Measurements from ENCODE around the gene CLASP1.

Gene CLASP1

DNA sequence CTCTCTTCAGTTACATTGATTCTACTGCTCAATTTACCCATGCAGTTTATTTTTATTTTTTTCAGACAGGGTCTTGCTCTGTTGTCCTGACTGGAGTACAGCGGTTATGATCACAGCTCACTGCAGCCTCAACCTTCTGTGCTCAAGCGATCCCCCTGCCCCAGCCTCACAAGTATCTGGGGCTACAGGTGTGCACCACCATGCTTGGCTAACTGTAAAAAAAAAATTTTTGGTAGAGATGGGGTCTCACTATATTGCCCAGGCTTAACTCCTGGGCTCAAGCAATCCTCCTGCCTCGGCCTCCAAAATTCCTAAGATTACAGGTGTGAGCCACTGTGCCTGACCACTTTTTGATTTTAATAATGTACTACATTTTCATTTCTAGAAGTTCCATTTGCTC is 212.3 kb downstream of the CLASP1 start:
- no peak for DNase-seq (ENCODE audit: low spot score)
- no peak overlapping the region for H3K4me3 ChIP-seq
- TF ChIP-seq, protein P1, sequence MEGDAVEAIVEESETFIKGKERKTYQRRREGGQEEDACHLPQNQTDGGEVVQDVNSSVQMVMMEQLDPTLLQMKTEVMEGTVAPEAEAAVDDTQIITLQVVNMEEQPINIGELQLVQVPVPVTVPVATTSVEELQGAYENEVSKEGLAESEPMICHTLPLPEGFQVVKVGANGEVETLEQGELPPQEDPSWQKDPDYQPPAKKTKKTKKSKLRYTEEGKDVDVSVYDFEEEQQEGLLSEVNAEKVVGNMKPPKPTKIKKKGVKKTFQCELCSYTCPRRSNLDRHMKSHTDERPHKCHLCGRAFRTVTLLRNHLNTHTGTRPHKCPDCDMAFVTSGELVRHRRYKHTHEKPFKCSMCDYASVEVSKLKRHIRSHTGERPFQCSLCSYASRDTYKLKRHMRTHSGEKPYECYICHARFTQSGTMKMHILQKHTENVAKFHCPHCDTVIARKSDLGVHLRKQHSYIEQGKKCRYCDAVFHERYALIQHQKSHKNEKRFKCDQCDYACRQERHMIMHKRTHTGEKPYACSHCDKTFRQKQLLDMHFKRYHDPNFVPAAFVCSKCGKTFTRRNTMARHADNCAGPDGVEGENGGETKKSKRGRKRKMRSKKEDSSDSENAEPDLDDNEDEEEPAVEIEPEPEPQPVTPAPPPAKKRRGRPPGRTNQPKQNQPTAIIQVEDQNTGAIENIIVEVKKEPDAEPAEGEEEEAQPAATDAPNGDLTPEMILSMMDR (IDR thresholded peaks at IDR 0.05): no peak
- no peak overlapping the region for H3K27ac ChIP-seq

DNA sequence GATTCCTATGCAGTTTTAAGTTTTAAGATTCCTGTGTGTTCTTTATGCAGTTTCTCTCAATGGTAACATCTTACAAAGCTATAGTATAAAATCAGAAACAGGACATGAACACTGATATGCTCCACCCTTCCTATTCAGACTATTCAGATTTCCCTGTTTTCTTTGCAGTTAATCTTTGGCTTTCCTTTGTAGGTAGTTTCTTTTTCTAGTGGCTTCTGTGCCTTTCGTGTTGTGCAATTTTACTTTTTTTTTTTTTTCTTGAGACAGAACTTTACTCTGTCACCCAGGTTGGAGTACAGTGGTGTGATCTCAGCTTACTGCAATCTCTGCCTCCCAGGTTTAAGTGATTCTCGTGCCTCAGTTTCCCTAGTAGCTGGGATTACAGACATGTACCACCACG is 213.5 kb downstream of the CLASP1 start:
- TF ChIP-seq, protein P1 (IDR thresholded peaks at IDR 0.05): no peak
- no peak overlapping the region for H3K4me3 ChIP-seq
- DNase-seq (ENCODE audit: low spot score): no peak
- H3K27ac ChIP-seq: no peak overlapping the region

DNA sequence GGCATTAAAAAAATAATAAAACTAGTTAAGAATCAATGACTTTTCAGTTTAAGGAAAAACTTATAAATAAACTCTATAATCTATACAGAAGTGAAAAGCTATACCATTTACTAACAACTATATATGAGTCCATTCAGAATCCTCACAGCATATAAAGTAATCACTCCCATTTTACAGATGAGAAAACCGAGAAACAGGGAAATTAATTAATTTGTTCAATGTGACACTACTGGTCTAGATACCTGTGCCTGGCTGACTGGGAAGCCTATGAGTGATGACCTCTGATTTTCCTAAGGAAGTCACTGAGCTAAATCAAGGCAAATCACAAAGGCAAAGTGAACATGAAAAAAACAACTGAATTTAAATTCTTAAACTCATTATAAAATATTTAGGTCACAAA is 218.0 kb downstream of the CLASP1 start:
- no peak for DNase-seq (ENCODE audit: low spot score)
- TF ChIP-seq, protein P1 (IDR thresholded peaks at IDR 0.05): no peak
- Histone ChIP-seq H3K4me3 (no peak overlapping the region), H3K27ac (no peak overlapping the region)

DNA sequence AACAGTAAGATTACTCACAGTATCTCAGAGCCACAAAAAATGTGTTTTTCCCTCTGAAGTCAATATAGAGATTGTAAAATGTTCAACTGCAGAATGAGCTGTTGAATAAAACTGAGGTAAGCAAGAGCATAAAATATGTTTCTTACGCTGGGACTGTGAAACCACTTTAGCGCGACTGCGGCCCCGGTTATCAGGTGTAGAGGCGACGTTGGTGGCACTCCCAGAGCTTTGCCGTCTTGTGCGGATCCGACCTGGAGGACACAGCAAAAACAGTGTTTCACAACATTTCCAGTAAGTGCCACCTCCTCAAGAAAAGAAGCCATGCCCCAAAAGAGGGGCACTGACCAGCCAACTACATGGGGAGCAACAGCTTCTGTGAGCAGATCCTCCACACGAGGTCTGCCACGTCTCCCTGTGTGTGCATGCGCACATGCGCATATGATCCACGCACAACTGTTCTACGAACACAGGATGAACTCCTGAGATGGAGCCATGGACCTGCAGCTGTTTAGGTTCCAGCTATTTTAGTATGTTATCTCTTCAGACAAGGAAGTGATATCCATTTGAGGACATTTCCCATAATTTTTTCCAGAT is 219.2 kb downstream of the CLASP1 start:
- TF ChIP-seq, protein P1 (IDR thresholded peaks at IDR 0.05): no peak
- no peak for DNase-seq (ENCODE audit: low spot score)
- Histone ChIP-seq H3K27ac (no peak overlapping the region), H3K4me3 (no peak overlapping the region)

DNA sequence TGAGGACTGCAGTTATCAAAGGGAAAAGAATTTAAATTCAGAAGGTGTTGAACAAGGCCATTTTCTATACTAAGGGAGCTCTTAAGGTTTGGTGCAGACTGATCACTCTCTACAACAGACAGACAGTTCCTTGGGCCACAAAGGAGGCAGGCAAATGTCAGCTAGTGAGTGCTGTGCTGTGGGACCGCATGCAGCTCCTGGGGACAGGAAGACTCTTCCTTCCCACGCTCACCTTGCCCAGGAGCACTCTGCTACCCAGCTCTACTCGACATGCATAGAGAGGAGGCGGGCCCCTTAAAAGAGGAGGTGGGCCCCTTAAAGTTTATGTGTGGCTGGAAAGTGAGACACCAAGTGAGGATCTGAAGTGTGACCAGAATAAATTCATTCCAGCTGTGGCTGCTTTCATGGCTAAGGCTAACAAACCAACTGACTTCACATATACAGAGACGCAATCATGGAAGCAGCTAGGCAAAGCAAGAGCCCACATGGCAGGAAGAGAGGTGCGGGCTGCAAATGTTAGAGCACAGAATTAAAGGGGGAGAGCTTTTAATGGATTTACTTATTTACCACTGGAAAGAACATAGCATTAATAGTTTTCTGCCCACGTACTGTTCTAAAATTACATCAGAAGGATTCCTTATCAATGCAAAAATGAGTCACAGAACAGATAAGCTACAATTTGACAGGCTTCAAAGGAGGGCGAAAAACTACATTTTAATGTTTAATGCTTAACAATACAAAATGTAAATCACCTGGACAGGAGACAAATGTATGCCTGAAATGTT is 220.0 kb downstream of the CLASP1 start:
- TF ChIP-seq, protein P1 (IDR thresholded peaks at IDR 0.05): no peak
- no peak overlapping the region for H3K27ac ChIP-seq
- no peak overlapping the region for H3K4me3 ChIP-seq
- DNase-seq (ENCODE audit: low spot score): no peak

DNA sequence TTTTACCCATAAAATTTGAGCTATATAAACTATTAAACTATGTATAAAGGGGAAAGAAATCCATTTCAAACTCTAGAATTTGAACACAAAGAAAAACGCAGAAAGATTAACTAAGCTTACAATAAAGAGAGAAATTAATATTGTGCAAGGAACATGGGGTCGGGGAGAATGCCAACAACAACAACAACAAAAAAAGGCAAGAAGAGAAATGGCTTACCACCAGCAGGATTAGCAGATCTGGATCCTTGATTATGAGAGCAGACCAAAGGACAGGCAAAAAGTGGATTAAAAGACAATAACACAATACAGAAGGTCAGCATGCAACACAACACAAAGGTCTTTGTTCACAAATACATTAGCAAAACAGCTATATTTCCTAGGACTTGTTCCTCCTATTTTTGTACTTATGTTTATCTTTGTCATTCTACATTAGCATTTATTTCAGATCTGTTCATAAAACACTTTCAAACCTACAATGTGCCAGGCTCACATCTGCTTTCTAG is 222.0 kb downstream of the CLASP1 start:
- no peak for DNase-seq (ENCODE audit: low spot score)
- H3K4me3 ChIP-seq: no peak overlapping the region
- no peak overlapping the region for H3K27ac ChIP-seq
- TF ChIP-seq, protein P1 (IDR thresholded peaks at IDR 0.05): no peak

DNA sequence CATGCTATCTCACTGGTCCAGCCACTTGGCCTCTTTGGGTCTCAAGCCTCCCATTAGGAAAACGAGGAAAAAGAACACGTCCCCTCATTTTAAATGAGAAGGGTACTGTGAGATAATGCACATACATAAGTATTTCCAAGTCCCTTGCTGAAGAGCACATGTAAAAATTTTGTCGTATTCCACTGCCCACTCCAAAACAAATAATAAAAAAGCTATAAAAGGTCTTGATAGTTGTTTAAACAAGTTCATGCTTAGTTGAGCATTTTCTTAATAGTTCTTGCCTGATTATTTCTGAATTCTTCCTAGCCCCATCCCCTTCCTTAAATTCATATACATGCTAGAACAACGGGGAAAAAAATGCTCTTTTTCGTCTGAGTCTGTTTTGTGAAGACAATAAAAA is 228.8 kb downstream of the CLASP1 start:
- no peak for DNase-seq (ENCODE audit: low spot score)
- TF ChIP-seq, protein P1 (IDR thresholded peaks at IDR 0.05): no peak
- Histone ChIP-seq H3K27ac (no peak overlapping the region), H3K4me3 (no peak overlapping the region)

Data from coronary artery (tissue), 2 donors.